Measurements from ENCODE around the gene TENM4. TPM values are rescaled to one million over a fixed set of nuclear protein-coding genes. Genes with fewer than 3 reads are reported as not detected.

Gene TENM4
- total and polyA plus RNA-seq, 10 of the 15 experiments (the other 5 are each of a cell fraction or from before 2014, with no cell fraction given) = 0.03 to 0.12 (median 0.06) TPM; not detected in 7

- TF ChIP-seq SUPT20H (IDR thresholded peaks at IDR 0.05; ENCODE audit: borderline replicate concordance, control insufficient read depth, low read depth, low read length) (no peak), CREM (IDR thresholded peaks at IDR 0.05; ENCODE audit: low read depth) (no peak), SMAD5 (IDR thresholded peaks at IDR 0.05; ENCODE audit: low read depth) (no peak), YBX1 (IDR thresholded peaks at IDR 0.05) (no peak), E2F4 (IDR thresholded peaks at IDR 0.05; ENCODE audit: low read depth, low read length) (no peak), MEF2A (IDR thresholded peaks at IDR 0.05; ENCODE audit: insufficient read depth, low read depth, low read length) (no peak), CHD1 (IDR thresholded peaks at IDR 0.05; ENCODE audit: low read depth, low read length) (no peak), CTCF (IDR thresholded peaks at IDR 0.05 in 2 of 3, conservative IDR thresholded peaks at IDR 0.05 in 1 of 3; ENCODE audit: control insufficient read depth in 2 of 3, extremely low read depth in 1 of 3, insufficient read depth in 1 of 3, low read depth in 3 of 3, low read length in 3 of 3) (no peak), SREBF2 (IDR thresholded peaks at IDR 0.05; ENCODE audit: low read length) (no peak), SIX5 (IDR thresholded peaks at IDR 0.05; ENCODE audit: low read depth, low read length, severe bottlenecking) (no peak), IRF4 (IDR thresholded peaks at IDR 0.05; ENCODE audit: low read depth, low read length) (no peak), TCF3 (IDR thresholded peaks at IDR 0.05; ENCODE audit: borderline replicate concordance, insufficient read depth, low read depth, low read length) (no peak), EZH2 (IDR thresholded peaks at IDR 0.05; ENCODE audit: borderline replicate concordance, control insufficient read depth, low read depth, low read length) (no peak)
These were observed 776.2 kb downstream of the TENM4 start (continued) for GRCh38 chr11:78664636-78665035.
